AG04449 (cell line): ENCODE results near the gene PRMT9.
A peak's percentile ranks its signal among the peaks of the same experiment; 100 is the strongest.

Source experiments
- CTCF ChIA-PET: fragments of 350-600 bp; formaldehyde crosslinking; extraction: SDS; loops from one replicate; lab custom pipeline; 2021; ENCODE audit warnings: antibody characterized with exemption; lab: Yijun Ruan, JAX
- POLR2A ChIA-PET: fragments of 400-600, 350-600 bp; formaldehyde crosslinking; extraction: SDS; loops from one replicate; lab custom pipeline; 2020; ENCODE audit warnings: antibody characterized with exemption, inconsistent platforms; lab: Yijun Ruan, JAX
- DNase-seq: peaks from one replicate; pipeline ENCODE4 v3.0.0-alpha.2; 2010; ENCODE audit warnings: low read depth, low spot score
- H3K4me3 ChIP-seq: 2 replicates; pipeline ENCODE4 v1.5.1; 2011; ENCODE audit warnings: low read depth, mild to moderate bottlenecking, control low read depth, low read length
- TF ChIP-seq, protein P1 (sequence below): IDR thresholded peaks from one replicate; pipeline ENCODE4 v1.5.1; 2011; ENCODE audit warnings: mild to moderate bottlenecking, moderate library complexity, low read length, control low read depth, inconsistent platforms; ENCODE audit not compliant: insufficient read depth; ENCODE audit errors: missing control alignments

PRMT9 gene

DNA sequence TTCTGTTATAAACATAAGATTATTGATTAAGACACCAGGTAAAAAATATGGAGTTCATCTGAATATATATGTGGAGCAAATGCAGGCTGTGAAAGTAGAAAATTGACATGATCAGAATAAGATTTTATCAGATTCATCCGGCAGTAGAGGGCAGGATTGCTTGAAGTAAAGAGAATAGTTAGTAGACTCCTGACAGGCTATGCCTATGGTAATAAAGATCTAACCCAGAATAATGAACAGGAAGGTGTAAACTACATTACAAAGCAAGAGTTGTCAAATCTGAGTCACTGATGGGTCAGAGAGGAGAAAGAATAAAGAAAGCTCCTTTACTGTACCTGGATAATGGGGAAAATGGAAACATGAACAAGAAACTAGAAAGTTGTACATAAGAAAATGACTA, 87.6 kb downstream of the PRMT9 start:
- DNase-seq, result no peak
- TF ChIP-seq, protein P1, sequence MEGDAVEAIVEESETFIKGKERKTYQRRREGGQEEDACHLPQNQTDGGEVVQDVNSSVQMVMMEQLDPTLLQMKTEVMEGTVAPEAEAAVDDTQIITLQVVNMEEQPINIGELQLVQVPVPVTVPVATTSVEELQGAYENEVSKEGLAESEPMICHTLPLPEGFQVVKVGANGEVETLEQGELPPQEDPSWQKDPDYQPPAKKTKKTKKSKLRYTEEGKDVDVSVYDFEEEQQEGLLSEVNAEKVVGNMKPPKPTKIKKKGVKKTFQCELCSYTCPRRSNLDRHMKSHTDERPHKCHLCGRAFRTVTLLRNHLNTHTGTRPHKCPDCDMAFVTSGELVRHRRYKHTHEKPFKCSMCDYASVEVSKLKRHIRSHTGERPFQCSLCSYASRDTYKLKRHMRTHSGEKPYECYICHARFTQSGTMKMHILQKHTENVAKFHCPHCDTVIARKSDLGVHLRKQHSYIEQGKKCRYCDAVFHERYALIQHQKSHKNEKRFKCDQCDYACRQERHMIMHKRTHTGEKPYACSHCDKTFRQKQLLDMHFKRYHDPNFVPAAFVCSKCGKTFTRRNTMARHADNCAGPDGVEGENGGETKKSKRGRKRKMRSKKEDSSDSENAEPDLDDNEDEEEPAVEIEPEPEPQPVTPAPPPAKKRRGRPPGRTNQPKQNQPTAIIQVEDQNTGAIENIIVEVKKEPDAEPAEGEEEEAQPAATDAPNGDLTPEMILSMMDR, result no peak
- ChIA-PET CTCF (interaction anchor here (0.8 to 7.1 kb wide), 14 partner anchors 8 to 491 kb away, joined by 3 to 130 read pairs (median 4); partner anchors contain the start of gene TMEM184C), POLR2A (no interaction called here)
- no peak overlapping the region for H3K4me3 ChIP-seq

DNA sequence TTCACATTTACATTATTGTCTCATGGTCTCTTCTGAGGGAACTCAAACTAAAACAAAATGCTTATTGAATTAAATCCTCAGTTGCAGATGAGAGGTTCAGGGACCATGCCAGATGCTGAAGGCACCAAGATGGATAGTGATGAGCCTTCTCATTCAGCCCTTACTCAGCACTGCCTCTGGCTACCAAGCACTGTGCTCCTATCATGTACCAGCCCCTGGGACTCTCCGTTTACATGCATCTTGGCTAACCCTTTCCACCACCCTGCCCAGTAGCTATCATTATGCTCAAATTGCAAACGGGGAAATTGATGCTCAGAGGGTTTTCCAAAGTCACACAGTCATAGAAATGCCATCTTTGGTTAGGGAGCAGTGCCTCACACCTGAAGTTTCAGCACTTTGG, 89.4 kb downstream of the PRMT9 start:
- POLR2A ChIA-PET, result interaction anchor here (1.1 kb wide), 1 partner anchor 11 kb away, joined by 5 read pairs; no protein-coding TSS in a partner anchor
- DNase-seq, result no peak
- TF ChIP-seq, protein P1, result no peak
- CTCF ChIA-PET, result interaction anchor here (0.6 to 7.1 kb wide), 10 partner anchors 10 to 576 kb away, joined by 3 to 130 read pairs (median 4); no protein-coding TSS in a partner anchor
- no peak overlapping the region for H3K4me3 ChIP-seq

DNA sequence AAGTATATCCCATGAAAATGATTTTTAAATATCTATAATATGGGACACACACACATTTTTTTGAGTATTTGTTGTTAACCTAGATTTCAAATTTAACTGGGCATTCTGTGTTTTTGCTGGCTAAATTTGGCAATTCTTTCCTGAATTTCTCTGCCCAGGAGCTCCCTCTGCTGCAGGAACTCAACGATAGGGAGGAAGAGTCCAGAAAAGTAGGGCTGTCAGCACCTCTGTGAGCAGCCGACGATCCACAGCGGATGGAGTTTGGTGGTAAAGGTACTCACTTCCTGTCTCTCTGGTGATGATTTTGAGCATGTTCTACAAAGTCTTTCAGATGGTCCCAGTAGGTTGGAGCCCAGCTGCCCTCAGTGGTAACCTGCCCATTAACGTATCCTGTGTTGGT, 89.9 kb downstream of the PRMT9 start:
- POLR2A ChIA-PET, result no interaction called here
- no peak overlapping the region for H3K4me3 ChIP-seq

DNA sequence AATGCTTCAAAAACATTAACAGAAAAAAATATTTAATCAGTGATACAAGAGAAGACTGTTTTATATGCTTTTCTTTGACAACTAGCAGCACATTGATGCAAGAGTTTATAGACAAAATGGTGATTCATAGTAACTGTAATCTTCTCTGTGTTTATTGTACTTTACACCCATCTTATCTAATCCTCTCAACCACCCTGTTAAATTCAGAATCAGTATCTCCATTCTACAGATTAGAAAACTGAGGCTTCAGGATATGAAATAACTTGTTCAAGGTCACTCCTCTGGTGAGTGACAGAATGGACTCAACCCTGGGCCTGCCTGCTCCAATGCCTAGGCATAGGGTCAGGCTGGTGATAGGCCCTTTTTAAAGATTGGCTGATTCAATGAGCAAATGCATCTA, 92.9 kb downstream of the PRMT9 start:
- ChIA-PET POLR2A (no interaction called here), CTCF (interaction anchor here (0.9 to 7.4 kb wide), 21 partner anchors 9 to 572 kb away, joined by 3 to 151 read pairs (median 10); partner anchors contain the start of gene TMEM184C)
- DNase-seq, result no peak
- TF ChIP-seq, protein P1, result no peak
- no peak overlapping the region for H3K4me3 ChIP-seq

More for the DNA sequence above, 89.9 kb downstream of the PRMT9 start:
- TF ChIP-seq, protein P1, result peak; percentile 1
- DNase-seq, result no peak
- CTCF ChIA-PET, result interaction anchor here (0.7 to 7.1 kb wide), 11 partner anchors 10 to 575 kb away, joined by 3 to 130 read pairs (median 4); no protein-coding TSS in a partner anchor

DNA sequence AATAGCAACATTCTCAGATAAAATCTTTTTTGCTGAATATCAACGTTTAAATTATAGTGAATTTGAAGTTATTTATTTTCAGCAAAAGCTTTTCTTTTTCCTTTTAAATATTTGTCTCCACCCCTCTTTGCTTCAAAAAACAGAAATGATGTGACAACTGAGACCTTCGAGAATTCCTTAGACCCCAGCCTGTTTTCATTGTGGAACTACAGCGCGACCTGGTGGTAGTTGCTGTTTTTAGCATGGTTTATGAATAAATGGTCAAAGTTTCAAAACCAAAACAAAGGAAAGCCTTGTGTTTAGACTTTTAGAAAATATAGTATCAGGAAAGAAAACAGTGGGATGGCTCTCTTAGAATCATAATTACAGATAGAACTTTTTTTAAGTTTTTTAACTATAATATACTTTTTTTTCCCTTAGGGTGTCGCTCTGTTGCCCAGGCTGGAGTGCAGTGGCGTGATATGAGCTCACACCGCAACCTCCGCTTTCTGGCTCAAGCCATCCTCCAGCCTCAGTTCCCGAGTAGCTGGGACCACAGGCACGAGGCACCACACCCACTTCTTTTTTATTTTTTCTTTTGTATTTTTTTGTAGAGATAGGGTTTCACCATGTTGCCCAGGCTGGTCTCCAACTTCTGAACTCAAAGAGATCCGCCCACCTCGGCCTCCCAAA, 93.6 kb downstream of the PRMT9 start:
- no peak for DNase-seq
- ChIA-PET POLR2A (no interaction called here), CTCF (interaction anchor here (0.6 to 7.4 kb wide), 62 partner anchors 7 to 571 kb away, joined by 3 to 151 read pairs (median 4); partner anchors contain the start of genes EDNRA and TMEM184C)
- TF ChIP-seq, protein P1, result peak; percentile 55
- no peak overlapping the region for H3K4me3 ChIP-seq

DNA sequence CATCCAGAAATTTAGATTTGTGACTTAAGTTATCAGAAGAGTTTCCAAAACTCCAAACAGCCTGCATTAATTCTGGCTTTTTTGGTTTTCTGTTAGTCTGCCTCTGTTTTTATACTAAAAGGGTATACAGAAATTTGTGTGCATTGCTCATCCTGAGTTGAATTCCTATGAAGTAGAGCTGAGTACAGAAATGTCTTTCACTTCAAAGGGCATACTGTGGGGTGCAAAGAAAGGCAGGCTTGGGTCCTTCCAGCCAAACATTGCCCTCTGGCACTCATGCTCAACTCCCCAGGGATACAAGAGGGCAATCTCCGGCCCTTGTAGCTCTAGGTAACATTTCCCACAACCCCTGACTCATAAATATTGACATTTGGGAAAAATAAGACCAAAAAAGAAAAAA, 94.4 kb downstream of the PRMT9 start:
- CTCF ChIA-PET, result interaction anchor here (0.6 to 7.4 kb wide), 64 partner anchors 7 to 571 kb away, joined by 3 to 151 read pairs (median 4); partner anchors contain the start of genes EDNRA and TMEM184C
- no peak for DNase-seq
- no peak overlapping the region for H3K4me3 ChIP-seq
- POLR2A ChIA-PET, result no interaction called here
- TF ChIP-seq, protein P1, result no peak
